LNCaP clone FGC (cell line): ENCODE results near the gene GTPBP3.
"Not testable (repeated sequence)": the region's sequence is repeated elsewhere in the genome, so short reads cannot be mapped to it uniquely, and the experiment has no call there.

ENCODE experiments used
- DNase-seq: peaks from one replicate; pipeline ENCODE4 v3.0.0-alpha.2; 2011; ENCODE audit warnings: low read depth
- H3K4me3 ChIP-seq: 2 replicates; pipeline ENCODE4 v1.5.1; 2011; ENCODE audit warnings: mild to moderate bottlenecking, low read depth, low read length, control low read depth
- TF ChIP-seq, protein P1 (sequence below): IDR thresholded peaks from 2 replicates; pipeline ENCODE4 v1.5.1; 2012; ENCODE audit warnings: mild to moderate bottlenecking; ENCODE audit not compliant: control insufficient read depth, insufficient read depth; ENCODE audit errors: extremely low read depth

Gene GTPBP3

DNA sequence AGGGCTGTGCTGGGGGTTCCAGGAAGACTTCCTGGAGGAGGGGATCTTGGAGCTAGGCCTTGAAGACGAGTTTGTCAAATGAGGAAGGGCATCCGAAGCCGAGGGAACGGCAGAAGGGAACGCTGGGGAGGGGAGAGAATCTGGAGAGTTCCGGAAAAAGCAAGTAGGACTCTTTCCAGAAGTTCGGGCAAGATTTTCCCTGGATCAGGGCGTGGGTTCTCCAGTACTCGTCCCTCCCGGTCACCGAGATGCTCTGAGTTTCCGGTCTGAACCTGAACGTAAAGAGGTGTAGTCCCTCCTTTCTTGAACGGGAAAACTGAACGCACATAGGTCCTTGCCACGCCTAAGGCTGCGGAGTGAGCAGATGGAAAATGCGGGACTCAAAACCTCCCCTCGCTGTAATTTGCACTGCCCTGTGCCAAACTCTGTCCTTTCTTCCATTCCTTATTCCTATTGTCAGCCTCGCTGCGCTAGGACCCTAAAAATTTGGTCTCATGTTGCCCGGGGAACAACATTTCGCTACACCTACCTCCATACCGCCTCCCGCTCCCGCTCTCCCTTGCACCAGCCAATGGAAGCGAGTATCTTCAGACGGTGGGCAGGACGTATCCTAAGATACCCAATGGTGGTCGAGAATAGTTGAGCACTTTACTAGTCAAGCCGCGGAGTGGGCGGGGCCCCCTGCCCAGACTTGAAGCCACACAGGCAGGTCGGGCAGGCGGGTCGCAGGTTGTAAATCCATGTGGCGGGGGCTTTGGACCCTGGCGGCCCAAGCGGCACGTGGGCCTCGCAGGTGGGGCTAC lies at the start of gene GTPBP3:
GTPBP3 (plus strand) TSS at position 682 of the 803 bp plus-strand sequence; CDS start at position 741, 59 bp downstream.
- H3K4me3 ChIP-seq = peak within 1 kb of the TSS; percentile 77
- TF ChIP-seq, protein P1, sequence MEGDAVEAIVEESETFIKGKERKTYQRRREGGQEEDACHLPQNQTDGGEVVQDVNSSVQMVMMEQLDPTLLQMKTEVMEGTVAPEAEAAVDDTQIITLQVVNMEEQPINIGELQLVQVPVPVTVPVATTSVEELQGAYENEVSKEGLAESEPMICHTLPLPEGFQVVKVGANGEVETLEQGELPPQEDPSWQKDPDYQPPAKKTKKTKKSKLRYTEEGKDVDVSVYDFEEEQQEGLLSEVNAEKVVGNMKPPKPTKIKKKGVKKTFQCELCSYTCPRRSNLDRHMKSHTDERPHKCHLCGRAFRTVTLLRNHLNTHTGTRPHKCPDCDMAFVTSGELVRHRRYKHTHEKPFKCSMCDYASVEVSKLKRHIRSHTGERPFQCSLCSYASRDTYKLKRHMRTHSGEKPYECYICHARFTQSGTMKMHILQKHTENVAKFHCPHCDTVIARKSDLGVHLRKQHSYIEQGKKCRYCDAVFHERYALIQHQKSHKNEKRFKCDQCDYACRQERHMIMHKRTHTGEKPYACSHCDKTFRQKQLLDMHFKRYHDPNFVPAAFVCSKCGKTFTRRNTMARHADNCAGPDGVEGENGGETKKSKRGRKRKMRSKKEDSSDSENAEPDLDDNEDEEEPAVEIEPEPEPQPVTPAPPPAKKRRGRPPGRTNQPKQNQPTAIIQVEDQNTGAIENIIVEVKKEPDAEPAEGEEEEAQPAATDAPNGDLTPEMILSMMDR = no peak
- peak; percentile 98 for DNase-seq

GRCh38 chr19:17289489-17289888 lies 47.9 kb upstream of the GTPBP3 start:
- no peak overlapping the region for H3K4me3 ChIP-seq
- no peak for DNase-seq
- TF ChIP-seq, protein P1 = no peak

DNA sequence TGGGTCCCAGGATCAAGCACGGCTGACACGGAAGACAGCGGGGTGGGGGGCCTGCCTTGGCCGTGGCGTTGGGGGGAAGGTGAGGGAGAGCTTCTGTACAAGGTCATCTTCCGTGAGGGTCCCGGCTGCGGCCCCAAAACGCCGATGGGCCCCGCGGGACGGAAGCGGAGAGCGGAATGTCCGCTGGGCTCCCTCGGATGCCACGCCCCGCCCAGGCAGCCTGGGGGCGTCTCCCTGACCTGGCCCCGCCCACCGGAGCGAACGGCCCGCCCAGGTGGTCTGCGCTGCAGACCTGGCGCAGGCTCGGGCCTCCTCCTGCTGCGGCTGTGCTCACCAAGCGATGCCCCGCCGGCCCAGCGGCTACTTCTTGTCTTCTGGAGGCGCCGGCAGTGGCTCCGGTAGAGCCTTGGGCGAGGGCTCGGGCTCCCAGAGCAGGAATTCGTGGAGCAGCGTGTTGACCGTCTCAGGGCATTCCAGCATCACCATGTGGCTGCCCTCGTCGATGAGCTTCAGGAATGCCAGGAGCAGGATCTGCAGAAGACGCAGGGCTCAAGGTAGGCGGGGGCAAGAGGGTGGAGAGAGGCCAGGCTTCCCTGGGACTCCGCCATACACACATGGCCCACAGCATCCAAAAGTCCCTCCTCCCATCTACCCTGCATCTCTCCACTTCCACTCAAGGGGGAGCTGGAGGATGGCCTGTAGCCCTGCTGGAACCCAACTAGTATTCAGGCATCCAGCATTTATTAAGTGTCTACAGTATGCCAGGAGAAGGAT lies 44.9 kb upstream of the GTPBP3 start:
- TF ChIP-seq, protein P1 = peak; percentile 51
- peak; percentile 28 for DNase-seq
- peak overlapping the region; percentile 44 for H3K4me3 ChIP-seq

DNA sequence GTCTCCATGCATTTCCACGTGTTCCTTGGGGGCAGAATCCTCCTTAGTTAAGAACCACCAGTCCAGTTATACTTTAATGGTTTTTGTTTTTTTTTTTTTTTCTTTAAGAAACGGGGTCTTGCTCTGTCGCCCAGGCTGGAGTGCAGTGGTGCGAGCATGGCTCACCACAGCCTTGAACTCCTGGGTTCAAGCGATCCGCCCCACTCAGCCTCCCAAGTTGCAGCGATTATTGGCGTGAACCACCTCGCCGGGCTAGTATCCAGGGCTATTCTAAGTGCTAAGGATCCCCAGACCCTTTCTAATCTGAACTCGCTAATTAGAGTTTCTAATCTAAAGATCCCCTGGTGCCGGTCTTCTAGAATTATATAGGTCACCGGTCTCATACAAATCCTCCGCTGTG lies 43.7 kb upstream of the GTPBP3 start:
- H3K4me3 ChIP-seq = no peak overlapping the region
- DNase-seq = no peak
- TF ChIP-seq, protein P1 = no peak

GRCh38 chr19:17294051-17294891 lies 43.1 kb upstream of the GTPBP3 start:
- TF ChIP-seq, protein P1 = no peak
- no peak overlapping the region for H3K4me3 ChIP-seq
- no peak for DNase-seq

DNA sequence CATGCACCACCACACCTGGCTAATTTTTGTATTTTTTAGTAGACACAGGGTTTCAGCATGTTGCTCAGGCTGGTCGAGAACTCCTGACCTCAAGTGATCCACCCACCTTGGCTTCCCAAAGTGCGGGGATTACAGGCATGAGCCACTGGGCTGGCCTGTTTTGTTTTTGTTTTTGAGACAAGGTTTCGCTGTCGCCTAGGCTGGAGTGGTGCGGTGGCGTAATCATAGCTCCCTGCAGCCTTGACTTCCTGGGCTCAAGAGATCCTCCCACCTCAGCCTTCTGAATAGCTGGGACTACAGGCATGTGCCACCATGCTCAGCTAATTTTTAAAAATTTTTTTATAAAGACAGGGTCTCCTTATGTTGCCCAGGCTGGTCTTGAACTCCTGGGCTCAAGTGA lies 41.8 kb upstream of the GTPBP3 start:
- DNase-seq, H3K4me3 ChIP-seq: not testable (repeated sequence)

- TF ChIP-seq, protein P1 = no peak
- H3K4me3 ChIP-seq = no peak overlapping the region
- no peak for DNase-seq
These were observed 41.1 kb upstream of the GTPBP3 start for GRCh38 chr19:17296273-17296672.
